ENCODE data around the gene CD58.

The CD58 gene

GRCh38 chr1:116465845-116466685 lies 104.8 kb downstream of the CD58 start:
- DNase-seq: no peak

DNA sequence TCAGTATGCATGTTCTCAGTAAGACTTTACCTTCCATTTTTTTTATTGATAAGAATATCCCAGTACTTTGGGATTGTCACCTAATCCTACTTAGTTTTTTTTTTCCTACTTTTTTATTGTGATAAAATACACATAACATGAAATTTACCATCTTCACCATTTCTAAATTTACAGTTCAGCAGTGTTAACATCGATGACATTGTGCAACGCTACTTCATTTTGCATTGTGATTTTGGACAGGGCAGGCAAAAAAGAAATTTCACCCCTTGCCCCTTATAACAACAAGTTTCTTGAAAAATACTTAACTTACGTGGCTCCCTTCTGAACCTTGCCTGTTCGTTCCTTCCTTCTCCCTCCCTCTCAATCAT lies 105.4 kb downstream of the CD58 start:
- DNase-seq: no peak

Data from activated CD4-positive, alpha-beta T cell treated with anti-CD3 and anti-CD28 coated beads, Interleukin-2, Interleukin-6, amounts not matched to agents 100 ng/mL and 50 ng/mL, durations not matched to agents 16 hours and 8 hours (primary cell).